ENCODE results near the gene CCDC146. TPM values are rescaled to one million over a fixed set of nuclear protein-coding genes. Genes with fewer than 3 reads are reported as not detected.
"Not testable (repeated sequence)": the region's sequence is repeated elsewhere in the genome, so short reads cannot be mapped to it uniquely, and the experiment has no call there.

CCDC146 gene
- total RNA-seq, 1 donor from 2014 or later = 5.6 TPM

DNA sequence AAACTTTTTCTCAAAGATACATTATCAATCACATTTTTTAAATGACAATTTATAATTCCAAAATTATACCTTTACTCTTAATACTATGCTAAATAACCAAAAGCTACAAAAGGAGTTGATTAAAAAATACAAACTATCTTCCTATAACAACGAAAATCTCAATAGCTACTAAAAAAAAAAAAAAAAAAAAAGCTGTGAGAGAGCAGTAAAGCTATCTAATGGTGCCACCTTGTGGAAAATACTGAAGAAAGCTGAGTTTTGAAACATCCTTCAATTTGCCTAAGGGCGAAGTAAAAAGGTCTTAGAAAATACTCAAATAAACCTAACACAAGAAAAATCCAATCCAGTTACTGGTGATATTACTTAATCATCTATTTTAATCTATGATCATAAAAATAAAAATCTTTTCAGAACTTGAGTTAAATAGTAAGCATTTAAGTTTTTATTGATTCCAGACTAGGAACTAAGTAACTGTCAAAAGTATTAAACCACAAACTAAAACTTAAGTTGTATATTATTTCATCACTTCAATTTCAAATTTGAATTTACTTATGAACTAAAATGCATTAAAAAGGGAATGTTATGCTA, 9.6 kb upstream of the CCDC146 start:
- H3K4me3 ChIP-seq (ENCODE audit: low read depth, low read length); DNase-seq (ENCODE audit: low read depth); H3K27me3 ChIP-seq (ENCODE audit: control insufficient read depth, insufficient read depth, low read length); H3K36me3 ChIP-seq (ENCODE audit: control insufficient read depth, insufficient read depth, low read length): not testable (repeated sequence)

- H3K36me3 ChIP-seq (ENCODE audit: control insufficient read depth, insufficient read depth, low read length); H3K27me3 ChIP-seq (ENCODE audit: control insufficient read depth, insufficient read depth, low read length); DNase-seq (ENCODE audit: low read depth): not testable (repeated sequence)
Measured at GRCh38 chr7:77125486-77125885, 3.1 kb downstream of the CCDC146 start.

GRCh38 chr7:77127009-77127408, 4.6 kb downstream of the CCDC146 start:
- H3K27me3 ChIP-seq (ENCODE audit: control insufficient read depth, insufficient read depth, low read length); H3K4me3 ChIP-seq (ENCODE audit: low read depth, low read length); H3K36me3 ChIP-seq (ENCODE audit: control insufficient read depth, insufficient read depth, low read length); DNase-seq (ENCODE audit: low read depth): not testable (repeated sequence)

More at GRCh38 chr7:77125486-77125885, 3.1 kb downstream of the CCDC146 start:
- H3K4me3 ChIP-seq (ENCODE audit: low read depth, low read length) = not testable (repeated sequence)

DNA sequence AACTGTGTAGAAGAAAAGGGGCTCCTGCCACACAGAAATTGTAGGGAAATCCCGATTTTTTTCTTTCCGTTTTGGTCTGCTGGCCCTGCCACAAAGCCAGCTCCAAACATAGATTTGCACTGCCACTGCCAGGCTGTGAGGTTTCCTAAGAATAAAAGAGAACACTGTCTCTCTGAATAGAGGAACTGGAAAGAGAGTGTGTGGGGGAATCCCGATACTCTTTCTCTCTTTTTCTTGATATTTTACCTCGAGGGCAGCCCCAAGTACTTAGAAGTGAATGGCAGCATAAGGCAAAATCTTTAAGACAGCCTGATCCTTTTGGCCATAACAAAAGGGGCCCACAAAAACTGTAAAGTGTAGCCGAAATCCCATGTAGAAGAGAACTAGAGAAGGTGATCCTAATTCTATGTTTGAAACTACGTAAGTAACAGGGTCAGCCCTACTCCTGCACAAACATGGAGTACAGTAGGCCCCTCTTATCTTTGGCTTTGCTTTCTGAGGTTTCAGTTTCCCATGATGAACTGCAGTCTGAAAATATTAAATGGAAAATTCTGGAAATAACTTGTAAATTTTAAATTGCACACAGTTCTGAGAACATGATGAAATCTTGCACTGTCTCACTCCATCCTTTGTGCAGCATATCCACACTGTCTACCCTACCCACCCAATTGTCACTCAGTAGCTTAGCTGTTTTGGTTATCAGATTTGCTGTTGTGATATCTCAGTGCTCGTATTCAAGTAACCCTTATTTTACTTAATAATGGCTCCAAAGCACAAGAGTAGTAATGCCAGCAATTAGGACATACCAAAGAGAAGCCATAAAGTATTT, 6.4 kb downstream of the CCDC146 start:
- not testable (repeated sequence) for DNase-seq (ENCODE audit: low read depth); H3K27me3 ChIP-seq (ENCODE audit: control insufficient read depth, insufficient read depth, low read length); H3K36me3 ChIP-seq (ENCODE audit: control insufficient read depth, insufficient read depth, low read length); H3K4me3 ChIP-seq (ENCODE audit: low read depth, low read length)

GRCh38 chr7:77131781-77132180, 9.4 kb downstream of the CCDC146 start:
- not testable (repeated sequence) for H3K4me3 ChIP-seq (ENCODE audit: low read depth, low read length); DNase-seq (ENCODE audit: low read depth); H3K27me3 ChIP-seq (ENCODE audit: control insufficient read depth, insufficient read depth, low read length); H3K36me3 ChIP-seq (ENCODE audit: control insufficient read depth, insufficient read depth, low read length)

DNA sequence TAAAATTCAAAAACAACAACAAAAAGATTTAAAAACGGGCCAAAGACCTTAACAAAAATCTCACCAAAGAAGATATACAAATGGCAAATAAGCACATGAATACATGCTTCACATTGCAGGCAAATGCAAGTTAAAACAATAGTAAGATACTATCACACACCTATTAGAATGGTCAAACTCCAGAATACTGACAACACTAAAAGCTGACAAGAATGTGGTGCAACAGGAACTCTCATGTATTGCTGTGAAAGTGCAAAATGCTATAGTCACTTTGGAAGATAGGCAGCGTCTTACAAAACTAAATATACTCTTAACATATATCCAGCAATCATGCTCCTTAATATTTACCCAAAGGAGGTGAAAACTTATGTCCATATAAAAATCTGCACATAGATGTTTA, 16.3 kb downstream of the CCDC146 start:
- DNase-seq (ENCODE audit: low read depth) = not testable (repeated sequence)

DNA sequence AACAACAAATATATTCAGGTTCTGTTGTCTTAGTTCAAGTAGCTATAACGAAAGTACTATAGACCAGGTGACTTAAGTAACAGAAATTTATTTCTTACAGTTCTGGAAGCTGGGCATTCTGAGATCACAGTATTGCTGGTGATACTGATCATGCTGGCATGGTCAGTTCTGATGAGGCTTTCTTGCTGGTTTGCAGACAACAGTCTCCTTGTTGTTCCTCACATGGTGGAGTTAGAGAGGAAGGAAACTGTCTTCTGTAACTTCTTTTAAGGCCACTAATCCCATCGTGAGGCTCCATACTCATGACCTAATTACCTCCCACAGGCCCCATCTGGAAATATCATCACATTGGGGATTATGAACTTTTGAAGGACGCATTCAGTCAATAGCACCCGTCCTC, 17.9 kb downstream of the CCDC146 start:
- not testable (repeated sequence) for H3K4me3 ChIP-seq (ENCODE audit: low read depth, low read length); DNase-seq (ENCODE audit: low read depth); H3K36me3 ChIP-seq (ENCODE audit: control insufficient read depth, insufficient read depth, low read length); H3K27me3 ChIP-seq (ENCODE audit: control insufficient read depth, insufficient read depth, low read length)

More for the DNA sequence above, 16.3 kb downstream of the CCDC146 start:
- H3K27me3 ChIP-seq (ENCODE audit: control insufficient read depth, insufficient read depth, low read length); H3K36me3 ChIP-seq (ENCODE audit: control insufficient read depth, insufficient read depth, low read length); H3K4me3 ChIP-seq (ENCODE audit: low read depth, low read length): not testable (repeated sequence)

- not testable (repeated sequence) for DNase-seq (ENCODE audit: low read depth); H3K36me3 ChIP-seq (ENCODE audit: control insufficient read depth, insufficient read depth, low read length); H3K27me3 ChIP-seq (ENCODE audit: control insufficient read depth, insufficient read depth, low read length); H3K4me3 ChIP-seq (ENCODE audit: low read depth, low read length)
Measured at GRCh38 chr7:77152232-77152631, 29.8 kb downstream of the CCDC146 start.

- not testable (repeated sequence) for DNase-seq (ENCODE audit: low read depth); H3K4me3 ChIP-seq (ENCODE audit: low read depth, low read length); H3K36me3 ChIP-seq (ENCODE audit: control insufficient read depth, insufficient read depth, low read length)
Measured at GRCh38 chr7:77154917-77155464, 32.6 kb downstream of the CCDC146 start.

DNA sequence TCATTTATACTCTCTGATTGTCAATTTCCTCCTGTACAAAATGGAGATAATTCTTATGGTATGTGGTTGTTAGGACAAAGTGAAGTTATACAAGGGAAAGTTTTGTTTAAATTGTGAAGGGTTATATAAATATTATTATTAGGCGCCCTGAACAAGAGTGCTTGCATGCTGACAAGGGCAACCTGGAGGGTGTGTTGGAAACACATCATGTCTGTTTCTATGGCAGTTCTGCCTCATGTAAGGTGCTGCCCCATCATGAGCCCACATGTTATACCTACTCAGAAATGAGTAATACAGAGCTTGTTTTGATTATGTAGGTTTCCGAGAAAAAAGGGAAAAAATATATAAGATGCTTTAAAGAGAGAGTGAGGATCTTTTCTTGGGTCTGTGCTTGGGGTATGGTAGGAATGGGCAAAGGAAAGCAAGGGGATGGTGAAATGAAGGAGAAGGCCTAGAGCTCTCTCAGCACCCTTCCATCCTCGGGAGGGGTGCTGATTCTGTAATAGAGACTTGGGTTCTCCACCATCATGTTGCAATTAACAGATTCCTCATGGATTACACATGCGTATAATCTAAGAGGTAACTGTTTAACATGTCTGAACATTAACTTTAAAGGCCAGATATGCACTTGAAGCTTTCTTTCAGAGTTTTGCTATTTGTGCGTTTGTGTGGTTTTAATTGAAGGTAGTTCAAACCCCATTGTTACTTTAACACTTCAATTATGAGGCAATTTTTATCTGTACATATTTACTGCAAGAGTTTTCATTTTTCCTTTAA, 33.4 kb downstream of the CCDC146 start:
- DNase-seq (ENCODE audit: low read depth); H3K36me3 ChIP-seq (ENCODE audit: control insufficient read depth, insufficient read depth, low read length); H3K27me3 ChIP-seq (ENCODE audit: control insufficient read depth, insufficient read depth, low read length); H3K4me3 ChIP-seq (ENCODE audit: low read depth, low read length): not testable (repeated sequence)

More at GRCh38 chr7:77154917-77155464, 32.6 kb downstream of the CCDC146 start:
- H3K27me3 ChIP-seq (ENCODE audit: control insufficient read depth, insufficient read depth, low read length) = not testable (repeated sequence)

GRCh38 chr7:77157034-77157433, 34.6 kb downstream of the CCDC146 start:
- H3K36me3 ChIP-seq (ENCODE audit: control insufficient read depth, insufficient read depth, low read length); H3K4me3 ChIP-seq (ENCODE audit: low read depth, low read length); DNase-seq (ENCODE audit: low read depth); H3K27me3 ChIP-seq (ENCODE audit: control insufficient read depth, insufficient read depth, low read length): not testable (repeated sequence)
